ENCODE data around the gene ROMO1.
"Not testable (repeated sequence)": the region's sequence is repeated elsewhere in the genome, so short reads cannot be mapped to it uniquely, and the experiment has no call there.

Gene ROMO1

GRCh38 chr20:35719717-35720116 is 20.5 kb downstream of the ROMO1 start:
- DNase-seq (ENCODE audit: low read depth): no peak
- no peak overlapping the region for H3K4me3 ChIP-seq (ENCODE audit: low read depth, low read length)
- TF ChIP-seq, protein P1, sequence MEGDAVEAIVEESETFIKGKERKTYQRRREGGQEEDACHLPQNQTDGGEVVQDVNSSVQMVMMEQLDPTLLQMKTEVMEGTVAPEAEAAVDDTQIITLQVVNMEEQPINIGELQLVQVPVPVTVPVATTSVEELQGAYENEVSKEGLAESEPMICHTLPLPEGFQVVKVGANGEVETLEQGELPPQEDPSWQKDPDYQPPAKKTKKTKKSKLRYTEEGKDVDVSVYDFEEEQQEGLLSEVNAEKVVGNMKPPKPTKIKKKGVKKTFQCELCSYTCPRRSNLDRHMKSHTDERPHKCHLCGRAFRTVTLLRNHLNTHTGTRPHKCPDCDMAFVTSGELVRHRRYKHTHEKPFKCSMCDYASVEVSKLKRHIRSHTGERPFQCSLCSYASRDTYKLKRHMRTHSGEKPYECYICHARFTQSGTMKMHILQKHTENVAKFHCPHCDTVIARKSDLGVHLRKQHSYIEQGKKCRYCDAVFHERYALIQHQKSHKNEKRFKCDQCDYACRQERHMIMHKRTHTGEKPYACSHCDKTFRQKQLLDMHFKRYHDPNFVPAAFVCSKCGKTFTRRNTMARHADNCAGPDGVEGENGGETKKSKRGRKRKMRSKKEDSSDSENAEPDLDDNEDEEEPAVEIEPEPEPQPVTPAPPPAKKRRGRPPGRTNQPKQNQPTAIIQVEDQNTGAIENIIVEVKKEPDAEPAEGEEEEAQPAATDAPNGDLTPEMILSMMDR (IDR thresholded peaks at IDR 0.05; ENCODE audit: control insufficient read depth, extremely low read depth, insufficient read depth): no peak

DNA sequence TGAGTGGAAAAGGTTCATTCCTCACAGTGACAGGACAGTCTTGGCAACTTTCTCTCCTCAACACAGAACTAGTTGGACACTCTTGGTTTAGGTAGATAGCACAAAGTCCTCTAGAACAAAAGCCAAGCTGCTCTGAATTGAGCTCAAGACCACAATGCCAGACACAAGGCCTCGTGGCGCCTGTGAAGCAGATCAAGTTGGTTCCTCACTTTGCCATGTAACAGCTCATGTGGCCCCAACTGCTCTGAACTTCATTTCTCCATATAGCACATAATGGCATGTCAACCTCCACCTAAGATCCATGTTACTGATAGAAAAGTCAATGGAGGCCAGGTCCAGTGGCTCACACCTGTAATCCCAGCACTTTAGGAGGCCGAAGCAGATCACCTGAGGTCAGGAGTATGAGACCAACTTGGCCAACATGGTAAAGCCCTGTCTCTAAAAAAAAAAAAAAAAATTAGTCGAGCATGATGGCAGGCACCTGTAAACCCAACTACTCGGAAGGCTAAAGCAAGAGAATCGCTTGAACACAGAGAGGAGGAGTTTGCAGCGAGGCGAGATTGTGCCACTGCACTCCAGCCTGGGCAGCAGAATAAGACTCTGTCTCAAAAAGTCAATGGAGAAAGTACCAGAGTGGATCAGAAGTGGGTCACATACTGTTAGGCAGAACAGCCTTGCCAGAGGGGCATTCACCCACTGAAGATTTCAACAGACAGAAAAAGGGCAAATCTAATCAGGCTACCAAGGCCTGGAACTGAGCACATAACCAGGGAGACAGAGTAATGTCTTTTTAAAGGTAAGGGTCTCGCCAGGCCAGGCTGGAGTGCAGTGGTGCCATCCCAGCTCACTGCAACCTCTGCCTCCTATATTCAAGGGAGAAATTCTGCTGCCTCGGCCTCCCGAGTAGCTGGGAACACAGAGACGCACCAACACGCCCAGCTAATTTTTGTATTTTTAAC is 21.2 kb downstream of the ROMO1 start:
- TF ChIP-seq, protein P1 (IDR thresholded peaks at IDR 0.05; ENCODE audit: control insufficient read depth, extremely low read depth, insufficient read depth): no peak
- H3K4me3 ChIP-seq (ENCODE audit: low read depth, low read length): no peak overlapping the region
- no peak for DNase-seq (ENCODE audit: low read depth)

GRCh38 chr20:35721219-35721618 is 22.0 kb downstream of the ROMO1 start:
- no peak for DNase-seq (ENCODE audit: low read depth)
- no peak overlapping the region for H3K4me3 ChIP-seq (ENCODE audit: low read depth, low read length)
- TF ChIP-seq, protein P1 (IDR thresholded peaks at IDR 0.05; ENCODE audit: control insufficient read depth, extremely low read depth, insufficient read depth): no peak

GRCh38 chr20:35721621-35722020 is 22.4 kb downstream of the ROMO1 start:
- DNase-seq (ENCODE audit: low read depth): no peak
- TF ChIP-seq, protein P1 (IDR thresholded peaks at IDR 0.05; ENCODE audit: control insufficient read depth, extremely low read depth, insufficient read depth): no peak
- H3K4me3 ChIP-seq (ENCODE audit: low read depth, low read length): no peak overlapping the region

DNA sequence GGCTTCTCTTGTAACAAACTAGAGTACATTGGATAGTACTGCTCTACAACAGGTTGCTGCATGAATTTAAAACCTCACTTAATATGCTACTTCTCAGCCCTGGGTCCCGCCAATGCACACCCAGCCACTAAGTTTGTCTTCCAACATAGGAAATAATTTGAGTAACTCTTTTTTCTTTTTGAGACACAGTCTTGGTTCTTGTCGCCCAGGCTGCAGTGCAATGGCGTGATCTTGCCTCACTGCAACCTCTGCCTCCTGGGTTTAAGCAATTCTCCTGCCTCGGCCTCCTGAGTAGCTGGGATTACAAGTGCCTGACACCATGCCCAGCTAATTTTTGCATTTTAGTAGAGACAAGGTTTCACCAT is 24.1 kb downstream of the ROMO1 start:
- not testable (repeated sequence) for H3K4me3 ChIP-seq (ENCODE audit: low read depth, low read length)

DNA sequence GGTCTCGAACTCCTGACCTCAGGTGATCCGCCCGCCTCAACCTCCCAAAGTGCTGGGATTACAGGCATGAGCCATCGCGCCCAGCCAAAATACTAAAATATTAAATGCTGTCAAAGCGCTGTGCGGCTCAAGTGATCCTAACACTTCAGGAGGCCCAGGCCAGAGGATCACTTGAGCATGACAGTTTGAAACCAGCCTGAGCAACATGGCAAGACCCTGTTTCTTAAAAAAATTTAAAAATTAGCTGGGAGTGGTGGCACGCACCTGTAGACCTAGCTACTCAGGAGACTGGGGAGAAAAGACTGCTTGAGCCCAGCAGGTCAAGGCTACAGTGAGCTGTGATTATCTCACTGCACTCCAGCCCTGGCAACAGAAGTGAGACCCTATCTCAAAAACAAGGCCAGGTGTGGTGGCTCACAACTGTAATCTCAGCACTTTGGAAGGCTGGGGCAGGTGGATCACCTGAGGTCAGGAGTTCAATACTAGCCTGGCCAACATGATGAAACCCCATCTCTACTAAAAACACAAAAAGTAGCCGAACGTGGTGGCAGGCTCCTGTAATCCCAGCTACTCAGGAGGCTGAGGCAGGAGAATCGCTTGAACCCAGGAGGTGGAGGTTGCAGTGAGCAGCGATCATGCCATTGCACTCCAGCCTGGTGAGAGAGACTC is 24.6 kb downstream of the ROMO1 start:
- not testable (repeated sequence) for H3K4me3 ChIP-seq (ENCODE audit: low read depth, low read length)

More for the DNA sequence above, 24.1 kb downstream of the ROMO1 start:
- not testable (repeated sequence) for DNase-seq (ENCODE audit: low read depth)

DNA sequence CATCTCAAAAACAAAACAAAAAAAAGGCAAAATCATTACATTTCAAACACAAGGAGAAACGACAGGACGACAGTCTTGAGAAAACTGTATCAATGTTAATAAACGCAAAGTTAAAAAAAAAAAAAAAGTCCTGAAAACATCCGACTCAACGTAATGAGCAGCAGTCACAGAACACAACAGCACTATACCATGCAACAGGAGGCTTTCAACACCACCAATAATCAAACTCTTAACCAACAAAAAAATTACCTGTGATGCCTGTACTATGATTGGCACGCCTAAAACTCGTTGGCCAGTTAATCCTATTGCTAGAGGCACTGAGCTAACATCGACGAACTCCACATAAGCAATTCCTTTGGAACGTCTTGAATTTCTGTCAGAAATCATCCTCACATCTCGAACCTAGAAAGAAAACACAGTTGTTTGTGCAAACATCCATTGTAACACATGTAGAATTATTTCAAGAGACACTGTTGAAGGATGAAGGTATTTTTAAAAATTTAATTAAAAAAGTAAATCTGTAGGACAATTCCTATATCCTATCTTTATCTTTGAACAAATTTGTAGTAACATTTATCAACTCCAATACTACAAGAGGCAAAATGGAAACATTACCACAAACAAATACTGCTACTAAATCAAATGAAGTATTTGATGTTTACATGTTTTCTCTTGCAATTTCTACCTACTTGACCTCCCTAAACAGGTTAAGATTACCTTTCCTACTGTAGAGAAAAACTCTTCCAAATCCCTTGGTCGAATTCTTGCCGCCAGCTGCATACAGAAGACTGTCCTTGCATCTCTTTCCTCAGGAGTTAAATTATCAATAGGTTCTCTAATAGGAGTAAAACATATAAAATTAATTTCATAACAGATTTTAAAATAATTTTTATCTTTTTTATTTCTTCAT is 25.4 kb downstream of the ROMO1 start:
- TF ChIP-seq, protein P1 (IDR thresholded peaks at IDR 0.05; ENCODE audit: control insufficient read depth, extremely low read depth, insufficient read depth): no peak
- H3K4me3 ChIP-seq (ENCODE audit: low read depth, low read length): no peak overlapping the region
- no peak for DNase-seq (ENCODE audit: low read depth)

More for the DNA sequence above, 24.6 kb downstream of the ROMO1 start:
- DNase-seq (ENCODE audit: low read depth): not testable (repeated sequence)
